ENCODE data around the gene GNG7.

GNG7 gene

GRCh38 chr19:2702170-2703076 lies at the start of gene GNG7:
Gene GNG7, minus strand, starts transcription at chr19:2702694. Its CDS starts 182,006 bp downstream, at chr19:2520688.
- no peak for FAIRE-seq

DNA sequence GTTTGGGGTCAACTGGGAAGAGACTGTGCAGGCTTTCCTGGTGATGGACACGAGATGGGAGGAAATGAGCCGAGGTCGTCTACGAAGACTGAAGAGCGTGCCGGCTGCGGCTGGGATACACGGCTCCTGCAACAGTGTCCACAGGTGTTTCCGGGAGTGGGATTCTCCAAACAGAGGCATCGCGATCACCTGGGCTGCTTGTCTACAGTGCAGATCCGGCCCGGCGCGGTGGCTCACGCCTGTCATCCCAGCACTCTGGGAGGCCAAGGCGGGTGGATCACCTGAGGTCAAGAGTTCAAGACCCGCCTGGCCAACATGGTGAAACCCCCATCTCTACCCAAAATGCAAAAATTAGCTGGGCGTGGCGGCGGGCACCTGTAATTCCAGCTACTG lies 48.9 kb upstream of the GNG7 start:
- no peak for FAIRE-seq

DNA sequence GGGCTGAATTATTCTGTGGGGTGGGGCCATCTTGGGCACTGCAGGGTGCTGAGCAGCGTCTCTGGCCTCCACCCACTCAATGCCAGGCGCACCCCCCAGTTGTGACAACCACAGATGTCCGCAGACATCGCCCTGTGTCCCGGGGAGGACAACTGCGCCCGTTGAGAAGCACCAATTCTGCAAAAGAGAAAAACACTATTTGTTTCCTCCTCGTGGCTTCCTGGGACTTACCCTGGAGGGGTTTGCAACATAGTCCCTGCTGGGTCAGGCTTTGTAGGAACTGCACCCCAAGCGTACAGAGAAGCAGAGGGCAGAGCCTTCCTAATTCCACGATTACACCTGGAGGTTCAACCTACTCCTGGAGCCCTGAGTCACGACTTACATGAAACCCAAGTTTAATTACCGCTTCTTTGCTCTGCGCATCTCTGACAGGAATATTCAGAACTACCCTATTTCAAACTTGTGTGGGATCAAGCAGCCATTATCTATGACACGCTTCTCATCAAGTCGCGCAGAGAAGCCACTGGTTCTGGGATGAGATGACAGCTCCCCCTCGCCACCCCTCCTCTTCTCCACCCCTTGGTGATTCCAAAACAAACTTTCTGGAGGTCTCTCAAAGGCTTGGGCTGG lies 48.4 kb upstream of the GNG7 start:
- no peak for FAIRE-seq

- FAIRE-seq, result no peak
These were observed 44.9 kb upstream of the GNG7 start for GRCh38 chr19:2747349-2747748.

DNA sequence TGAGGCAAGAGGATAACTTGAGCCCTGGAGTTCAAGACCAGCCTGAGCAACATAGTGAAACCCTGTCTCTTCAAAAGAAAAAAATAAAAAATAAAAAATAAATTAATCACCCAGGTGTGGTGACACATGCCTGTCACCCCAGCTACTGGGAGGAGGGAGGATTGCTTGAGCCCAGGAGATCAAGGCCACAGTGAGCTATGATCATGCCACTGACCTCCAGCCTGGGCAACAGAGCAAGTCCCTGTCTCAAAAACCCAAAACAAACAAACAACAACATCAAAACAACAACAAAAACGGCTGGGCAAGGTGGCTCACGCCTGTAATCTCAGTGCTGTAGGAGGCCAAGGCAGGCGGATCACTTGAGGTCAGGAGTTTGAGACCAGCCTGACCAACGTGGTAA lies 41.6 kb upstream of the GNG7 start:
- no peak for FAIRE-seq

DNA sequence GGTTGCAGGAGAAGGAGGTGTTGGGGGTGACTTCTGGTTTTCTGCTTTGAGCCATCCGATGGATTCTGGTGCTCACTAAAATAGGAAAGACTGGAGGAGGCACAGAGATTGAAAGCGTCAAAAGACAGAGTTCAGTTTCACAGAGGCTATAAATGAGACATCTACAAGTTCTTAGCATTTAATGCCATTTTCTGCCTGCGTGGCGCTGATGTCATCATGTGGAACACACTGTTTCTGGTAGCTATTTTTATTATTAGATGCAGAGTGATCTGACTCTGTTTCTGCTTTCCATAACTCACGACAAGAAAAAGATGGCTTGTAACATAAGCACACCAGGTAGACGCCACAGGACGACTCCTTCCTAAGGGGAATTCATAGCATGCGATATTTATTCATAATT lies 40.6 kb upstream of the GNG7 start:
- no peak for FAIRE-seq

DNA sequence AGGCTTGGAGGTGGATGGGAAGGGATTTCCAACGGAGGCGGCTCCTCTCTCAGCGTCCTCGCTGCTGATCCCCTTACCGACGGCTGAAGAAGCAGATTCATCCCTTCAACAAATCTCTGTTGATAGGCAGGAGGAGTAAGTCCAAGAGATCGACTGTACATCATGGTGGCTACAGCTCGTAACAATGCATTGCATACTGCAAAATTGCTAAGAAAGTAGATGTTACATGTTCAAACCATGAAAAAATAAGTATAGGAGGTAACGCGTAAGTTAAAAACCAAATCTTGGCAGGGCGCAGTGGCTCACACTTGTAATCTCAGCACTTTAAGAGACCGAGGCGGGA lies 37.8 kb upstream of the GNG7 start:
- FAIRE-seq, result no peak

DNA sequence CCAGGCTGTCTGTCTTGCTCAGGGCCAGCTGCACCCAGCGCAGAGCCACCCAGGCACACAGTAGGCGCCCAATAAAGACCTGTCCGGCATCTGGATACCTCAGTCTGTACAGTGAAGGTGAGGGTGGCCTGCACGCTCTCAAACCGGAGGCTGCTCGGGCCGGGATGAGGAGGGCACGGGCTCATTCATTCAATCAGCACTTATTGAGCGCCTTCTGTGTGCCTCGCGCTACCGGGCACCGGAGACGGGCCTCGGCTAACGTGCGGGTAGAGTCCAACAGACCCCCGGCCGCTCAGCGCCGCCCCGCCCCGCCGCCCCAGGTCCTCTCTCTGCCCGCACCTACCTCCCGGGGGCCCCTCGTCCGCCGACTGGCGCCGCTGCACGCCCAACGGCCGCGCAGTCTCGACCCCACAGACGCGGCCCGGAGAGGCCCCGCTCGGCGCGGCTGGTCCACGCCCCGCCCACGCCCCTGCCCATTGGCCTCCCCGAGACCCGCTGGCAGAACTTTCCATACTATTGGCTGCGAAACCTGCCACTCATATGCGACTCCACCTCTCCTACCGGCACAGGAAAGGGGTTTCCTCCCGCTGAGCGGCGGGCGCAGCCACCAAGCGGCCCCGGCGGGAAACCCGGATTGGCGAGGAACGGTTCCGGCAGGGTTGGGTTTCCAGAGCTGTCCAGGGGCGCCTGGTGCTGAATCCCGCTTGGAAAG lies 37.3 kb upstream of the GNG7 start, which contains the start of gene SLC39A3:
TSS of gene SLC39A3 (minus strand) at position 416 of the 712 bp plus-strand sequence. CDS start 2,760 bp downstream, outside the sequence.
- FAIRE-seq, result peak; percentile 72

DNA sequence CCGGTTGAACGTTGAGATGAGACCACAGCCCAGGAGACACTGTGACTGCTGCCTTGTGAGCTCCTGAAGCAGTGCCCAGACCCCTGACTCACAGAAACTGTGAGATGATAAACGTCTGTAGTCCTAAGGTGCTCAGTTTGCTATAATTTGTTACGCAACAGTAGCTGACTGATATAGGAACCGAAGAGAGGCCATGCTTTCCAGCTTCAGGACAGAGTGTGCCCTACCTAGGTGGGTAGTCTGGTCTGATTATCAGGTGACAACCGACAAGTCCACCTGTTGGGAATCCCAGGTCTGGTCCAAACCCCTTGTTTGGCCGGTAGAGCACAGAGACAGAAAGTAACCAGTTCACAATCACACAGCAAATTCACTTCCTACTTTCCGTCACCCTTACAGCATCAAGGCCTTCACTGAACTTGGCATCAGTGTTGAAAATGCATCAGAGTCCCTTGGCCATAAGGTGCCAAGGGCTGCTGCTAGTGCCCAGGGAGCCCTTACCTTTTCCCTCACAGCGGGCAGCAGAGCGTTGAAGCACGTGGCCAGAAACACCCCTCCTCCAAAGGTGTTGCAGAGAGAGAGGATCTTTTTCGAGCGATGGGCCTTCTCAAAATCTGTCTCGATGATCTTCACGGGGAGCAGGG lies 34.2 kb upstream of the GNG7 start:
- FAIRE-seq, result no peak

- FAIRE-seq, result no peak
These were observed 32.9 kb upstream of the GNG7 start for GRCh38 chr19:2735374-2735773.

GRCh38 chr19:2734589-2735288 lies 32.2 kb upstream of the GNG7 start:
- FAIRE-seq, result no peak

GRCh38 chr19:2733930-2734588 lies 31.6 kb upstream of the GNG7 start:
- no peak for FAIRE-seq

GRCh38 chr19:2732883-2733282 lies 30.4 kb upstream of the GNG7 start:
- FAIRE-seq, result no peak

GRCh38 chr19:2732157-2732725 lies 29.7 kb upstream of the GNG7 start:
- no peak for FAIRE-seq

- no peak for FAIRE-seq
These were observed 28.9 kb upstream of the GNG7 start for GRCh38 chr19:2731181-2731995.

GRCh38 chr19:2729943-2730818 lies 27.7 kb upstream of the GNG7 start:
- no peak for FAIRE-seq

DNA sequence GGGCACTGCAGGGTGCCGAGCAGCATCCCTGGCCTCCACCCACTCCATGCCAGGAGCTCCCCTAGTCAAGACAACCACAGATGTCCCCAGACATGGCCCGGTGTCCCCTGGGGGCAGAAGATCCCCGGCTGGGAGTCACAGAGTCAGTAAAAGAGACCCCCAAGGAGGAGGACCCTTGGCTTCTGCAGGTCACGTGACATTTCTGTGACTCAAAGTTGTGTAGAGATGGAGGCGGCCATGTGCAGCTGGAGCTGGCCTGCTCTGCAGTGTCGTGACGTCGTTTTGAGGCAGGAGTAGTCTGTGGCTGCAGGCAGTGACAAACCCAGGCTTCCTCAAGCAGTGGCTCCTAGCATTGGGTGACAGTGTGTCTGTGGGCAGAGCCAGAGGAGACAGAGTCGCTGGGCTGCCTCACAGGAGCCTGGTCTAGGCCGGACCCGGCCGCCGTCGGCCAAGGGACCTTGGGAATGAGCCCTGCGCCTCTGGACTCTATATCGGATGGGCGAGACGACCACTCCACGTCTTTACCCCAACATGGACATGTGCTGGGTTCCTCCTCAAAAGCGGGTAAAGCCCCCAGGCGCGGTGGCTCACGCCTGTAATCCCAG lies 26.4 kb upstream of the GNG7 start:
- FAIRE-seq, result no peak

DNA sequence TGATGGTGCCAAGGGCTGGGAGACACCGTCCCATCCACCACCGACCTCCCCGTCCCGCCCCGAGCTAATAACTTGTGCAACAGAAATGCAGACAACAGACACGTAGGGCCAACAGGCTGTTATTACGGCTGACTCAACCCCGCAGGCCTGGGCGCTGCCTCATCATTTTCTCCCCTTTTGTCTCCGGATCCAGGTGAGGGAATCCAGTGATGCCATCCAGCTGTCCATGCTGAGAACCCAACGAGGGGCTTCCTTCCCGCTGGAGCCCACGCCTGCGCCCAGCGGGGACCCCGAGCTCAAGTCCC lies 25.1 kb upstream of the GNG7 start:
- no peak for FAIRE-seq

GRCh38 chr19:2726904-2727639 lies 24.6 kb upstream of the GNG7 start:
- FAIRE-seq, result no peak

All from G401.6 (cell line).